ENCODE results near the gene TRPC4. TPM values are rescaled to one million over a fixed set of nuclear protein-coding genes. Genes with fewer than 3 reads are reported as not detected.

The TRPC4 gene
- total RNA-seq, 2 donors from 2014 or later = not detected

DNA sequence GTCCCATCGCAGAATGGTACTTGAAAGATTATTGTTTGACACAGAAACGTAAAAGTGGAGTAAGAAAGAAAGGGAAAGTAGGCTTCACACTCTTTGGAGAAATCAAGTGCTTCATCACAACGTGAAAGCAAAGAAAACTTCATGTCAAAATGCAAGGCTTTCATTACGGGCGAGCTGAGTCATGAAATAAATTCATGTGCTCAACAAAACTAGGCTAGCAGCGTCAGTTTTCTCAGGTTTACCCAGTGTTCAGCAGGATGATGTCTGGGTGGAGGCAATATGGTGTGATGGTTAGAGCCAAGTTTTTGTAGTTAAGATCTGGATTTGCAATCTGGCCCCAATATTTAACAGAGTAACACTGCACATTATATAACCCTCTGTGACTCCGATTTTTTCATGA is 128.0 kb downstream of the TRPC4 start:
- no peak for ATAC-seq
- no peak for DNase-seq
- no peaks in the 10 kb centered on the region for H3K4me1 Mint-ChIP-seq
- H3K27me3 Mint-ChIP-seq = no peaks in the 10 kb centered on the region
- no peaks in the 10 kb centered on the region for H3K9me3 ChIP-seq (ENCODE audit: control insufficient read depth, low read length, poor library complexity, severe bottlenecking)
- no peak overlapping the region for H3K27ac Mint-ChIP-seq
- no peak overlapping the region for H3K4me3 Mint-ChIP-seq
- no peaks in the 10 kb centered on the region for H3K36me3 Mint-ChIP-seq (ENCODE audit: low read depth)

DNA sequence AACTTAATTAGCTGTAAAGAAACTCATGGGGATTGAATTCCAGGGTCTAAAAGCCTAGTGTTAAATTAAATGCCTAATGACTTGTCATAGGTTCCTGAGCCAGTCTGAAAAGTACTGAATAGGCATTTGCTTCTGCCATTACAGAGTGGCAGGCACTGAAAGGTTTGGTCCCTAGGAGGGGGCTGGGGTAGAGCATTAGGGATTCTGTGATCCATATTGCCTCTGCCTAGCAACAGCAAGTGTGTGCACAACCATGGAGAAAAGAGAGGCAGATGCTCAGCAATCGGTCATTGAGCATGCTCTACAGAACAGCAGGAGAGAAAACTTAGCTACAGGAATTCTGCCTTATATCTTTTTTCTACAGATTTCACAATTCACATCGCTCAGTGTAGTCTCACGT is 133.5 kb downstream of the TRPC4 start:
- H3K9me3 ChIP-seq (ENCODE audit: control insufficient read depth, low read length, poor library complexity, severe bottlenecking) = no peaks in the 10 kb centered on the region
- no peaks in the 10 kb centered on the region for H3K36me3 Mint-ChIP-seq (ENCODE audit: low read depth)
- H3K4me3 Mint-ChIP-seq = no peak overlapping the region
- H3K27ac Mint-ChIP-seq = no peak overlapping the region
- no peaks in the 10 kb centered on the region for H3K27me3 Mint-ChIP-seq
- ATAC-seq (no peak), DNase-seq (no peak)
- H3K4me1 Mint-ChIP-seq = no peaks in the 10 kb centered on the region

DNA sequence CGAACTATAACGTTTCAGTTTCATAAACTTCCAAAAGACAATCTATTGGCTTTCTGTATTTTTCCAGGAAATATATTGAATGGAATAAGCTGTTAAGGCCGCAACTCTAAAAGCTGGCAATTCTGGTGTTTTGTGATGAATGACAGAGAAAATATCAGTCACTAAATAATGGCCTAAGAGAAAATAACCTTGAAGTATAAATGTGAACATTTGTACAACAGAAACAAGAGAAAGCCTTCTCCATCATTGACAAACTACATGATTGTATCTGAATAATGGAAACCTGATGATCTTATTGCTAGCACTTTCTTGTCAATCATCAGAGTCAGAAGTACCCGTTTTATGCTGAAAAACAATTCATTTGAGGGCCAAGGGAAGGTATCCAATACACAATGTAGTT is 134.3 kb downstream of the TRPC4 start:
- no peaks in the 10 kb centered on the region for H3K9me3 ChIP-seq (ENCODE audit: control insufficient read depth, low read length, poor library complexity, severe bottlenecking)
- H3K4me3 Mint-ChIP-seq = no peak overlapping the region
- no peaks in the 10 kb centered on the region for H3K4me1 Mint-ChIP-seq
- no peak for DNase-seq
- H3K36me3 Mint-ChIP-seq (ENCODE audit: low read depth) = no peaks in the 10 kb centered on the region
- no peak overlapping the region for H3K27ac Mint-ChIP-seq
- ATAC-seq = no peak
- H3K27me3 Mint-ChIP-seq = no peaks in the 10 kb centered on the region

DNA sequence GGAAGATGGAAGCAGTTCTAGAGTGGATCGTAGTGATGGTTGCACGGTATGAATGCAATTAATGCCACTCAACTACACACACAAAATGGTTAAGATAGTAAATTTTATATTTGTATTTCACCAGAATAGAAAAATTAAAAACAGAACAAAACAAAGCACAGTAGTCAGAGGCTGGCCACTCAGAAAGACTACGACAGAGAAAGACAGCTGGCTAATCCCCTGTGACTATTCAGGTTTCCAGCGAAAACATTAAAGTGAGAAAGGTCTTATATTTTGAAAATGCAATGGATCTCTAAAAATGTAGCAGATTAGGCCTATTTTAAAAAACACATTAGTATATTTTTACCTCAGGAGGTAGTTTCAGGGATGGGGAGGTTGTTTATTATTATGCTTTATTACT is 139.7 kb downstream of the TRPC4 start:
- ATAC-seq (no peak), DNase-seq (no peak)
- Mint-ChIP-seq H3K4me3 (no peak overlapping the region), H3K4me1 (no peaks in the 10 kb centered on the region), H3K27me3 (no peaks in the 10 kb centered on the region), H3K27ac (no peak overlapping the region), H3K36me3 (ENCODE audit: low read depth) (no peaks in the 10 kb centered on the region)
- no peaks in the 10 kb centered on the region for H3K9me3 ChIP-seq (ENCODE audit: control insufficient read depth, low read length, poor library complexity, severe bottlenecking)

DNA sequence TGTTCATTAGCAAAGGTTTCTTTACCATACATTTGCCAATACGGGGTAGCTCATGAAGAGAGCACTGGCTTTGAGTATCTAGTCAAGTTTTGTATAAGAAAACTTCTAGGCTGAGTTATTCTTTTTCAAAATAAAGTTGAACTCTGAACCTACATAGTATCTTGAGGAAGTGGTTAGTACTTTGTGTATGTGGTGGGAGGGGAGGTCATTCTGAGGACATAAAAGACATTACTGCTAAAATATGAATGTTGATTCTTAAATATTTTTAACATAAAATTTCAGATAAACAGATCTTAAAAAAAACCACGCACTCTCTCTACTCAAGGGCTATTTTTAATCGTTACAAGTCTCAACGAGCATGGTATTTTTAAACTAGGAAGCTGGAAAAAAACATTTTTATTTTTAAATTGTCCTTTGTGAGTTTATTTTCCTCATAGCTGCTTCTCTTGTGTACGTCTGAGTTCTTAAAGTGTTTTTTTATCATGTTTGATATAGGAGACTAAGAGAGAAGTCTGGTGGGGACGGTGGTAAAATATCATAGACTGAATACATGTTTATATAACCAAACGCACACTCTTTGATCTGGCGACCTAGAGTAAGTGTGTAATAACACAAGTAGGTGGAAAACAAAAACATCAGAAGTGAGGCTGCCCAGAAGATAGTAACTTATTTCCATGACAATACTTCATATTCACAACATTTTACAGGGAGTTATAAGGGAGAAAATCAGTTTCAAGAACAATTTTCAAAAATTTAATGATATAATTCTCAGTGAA is 153.0 kb downstream of the TRPC4 start:
- no peak for DNase-seq
- no peaks in the 10 kb centered on the region for H3K9me3 ChIP-seq (ENCODE audit: control insufficient read depth, low read length, poor library complexity, severe bottlenecking)
- H3K27ac Mint-ChIP-seq = no peak overlapping the region
- no peak overlapping the region for H3K4me3 Mint-ChIP-seq
- H3K27me3 Mint-ChIP-seq = no peaks in the 10 kb centered on the region
- H3K36me3 Mint-ChIP-seq (ENCODE audit: low read depth) = no peaks in the 10 kb centered on the region
- no peak for ATAC-seq
- H3K4me1 Mint-ChIP-seq = no peaks in the 10 kb centered on the region

DNA sequence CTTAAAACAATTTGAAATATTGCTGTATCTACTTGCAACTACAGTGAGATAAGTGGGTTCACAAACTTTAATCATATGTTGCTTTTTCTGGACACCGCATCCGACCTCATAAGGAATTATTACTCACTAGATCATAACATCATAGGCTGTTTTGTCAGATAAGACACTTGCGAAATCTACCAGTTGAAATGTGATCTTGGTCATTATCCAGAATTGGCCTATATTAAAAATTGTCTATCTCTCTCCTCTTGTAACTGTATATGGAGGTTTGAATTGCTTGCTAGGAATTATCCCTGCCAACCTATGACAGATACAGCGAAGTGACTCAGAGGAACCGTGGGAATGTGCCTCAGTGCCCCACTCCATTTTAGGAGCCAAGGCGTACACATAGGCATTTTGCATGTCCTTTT is 154.0 kb downstream of the TRPC4 start:
- Mint-ChIP-seq H3K27me3 (no peaks in the 10 kb centered on the region), H3K4me3 (no peak overlapping the region), H3K36me3 (ENCODE audit: low read depth) (no peaks in the 10 kb centered on the region), H3K27ac (no peak overlapping the region), H3K4me1 (no peaks in the 10 kb centered on the region)
- no peaks in the 10 kb centered on the region for H3K9me3 ChIP-seq (ENCODE audit: control insufficient read depth, low read length, poor library complexity, severe bottlenecking)
- no peak for DNase-seq
- no peak for ATAC-seq

DNA sequence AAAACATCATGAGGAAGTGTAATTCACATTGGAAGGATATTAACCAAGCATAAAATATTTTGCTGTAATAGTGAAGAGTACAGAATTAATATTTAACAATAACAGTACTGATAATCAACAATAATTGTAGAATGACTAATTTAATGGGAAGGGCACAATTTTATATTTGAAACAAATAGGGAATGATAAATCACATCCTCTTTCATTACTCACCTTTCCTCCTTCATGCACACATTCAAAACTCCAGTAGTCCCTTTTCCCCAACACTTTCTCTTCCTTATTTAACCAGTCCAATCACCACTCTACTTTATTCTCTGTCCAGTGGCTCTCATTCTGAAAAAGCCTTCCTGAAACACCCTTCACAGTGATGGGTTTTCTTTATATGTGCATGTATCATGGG is 160.3 kb downstream of the TRPC4 start:
- Mint-ChIP-seq H3K27me3 (no peaks in the 10 kb centered on the region), H3K4me1 (no peaks in the 10 kb centered on the region), H3K4me3 (no peak overlapping the region), H3K36me3 (ENCODE audit: low read depth) (no peaks in the 10 kb centered on the region), H3K27ac (no peak overlapping the region)
- no peak for DNase-seq
- ATAC-seq = no peak
- H3K9me3 ChIP-seq (ENCODE audit: control insufficient read depth, low read length, poor library complexity, severe bottlenecking) = no peaks in the 10 kb centered on the region

DNA sequence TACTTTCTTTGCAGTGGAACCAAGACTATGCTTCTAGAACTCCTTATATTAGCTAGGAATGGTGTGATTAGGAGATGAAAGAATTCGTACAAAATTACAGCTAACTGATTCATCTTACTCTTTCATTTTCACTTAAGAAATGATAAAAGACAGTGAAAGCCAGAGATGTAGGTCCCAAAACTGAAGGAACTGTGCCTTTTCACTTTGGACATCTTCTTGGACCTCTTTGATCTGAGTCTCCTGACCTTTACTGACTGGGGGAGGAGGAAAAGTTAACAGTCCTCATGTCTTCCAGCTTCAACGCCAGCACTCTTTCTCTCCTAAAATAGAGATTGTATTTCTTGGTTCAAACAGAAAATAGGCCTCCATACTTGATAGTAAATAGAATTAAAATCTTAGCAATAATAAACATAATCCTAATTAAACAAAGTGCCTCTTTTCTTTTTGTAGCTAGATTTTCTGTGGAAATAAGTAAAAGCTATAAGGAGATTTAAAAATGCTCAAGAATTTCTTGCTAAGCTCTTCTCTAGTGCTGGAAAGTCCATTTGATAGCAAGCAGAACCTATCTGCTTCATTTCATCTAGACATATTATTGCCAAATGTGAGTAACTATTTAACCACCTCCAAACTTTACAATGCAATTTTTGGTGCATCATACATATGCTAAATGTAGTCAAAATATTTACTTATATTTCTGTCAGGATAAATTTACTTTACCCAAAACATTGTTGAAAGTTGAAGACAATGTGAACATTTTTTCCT is 161.7 kb downstream of the TRPC4 start:
- no peak overlapping the region for H3K27ac Mint-ChIP-seq
- ATAC-seq (no peak), DNase-seq (no peak)
- H3K27me3 Mint-ChIP-seq = no peaks in the 10 kb centered on the region
- H3K4me3 Mint-ChIP-seq = no peak overlapping the region
- H3K9me3 ChIP-seq (ENCODE audit: control insufficient read depth, low read length, poor library complexity, severe bottlenecking) = no peaks in the 10 kb centered on the region
- no peaks in the 10 kb centered on the region for H3K4me1 Mint-ChIP-seq
- H3K36me3 Mint-ChIP-seq (ENCODE audit: low read depth) = no peaks in the 10 kb centered on the region

DNA sequence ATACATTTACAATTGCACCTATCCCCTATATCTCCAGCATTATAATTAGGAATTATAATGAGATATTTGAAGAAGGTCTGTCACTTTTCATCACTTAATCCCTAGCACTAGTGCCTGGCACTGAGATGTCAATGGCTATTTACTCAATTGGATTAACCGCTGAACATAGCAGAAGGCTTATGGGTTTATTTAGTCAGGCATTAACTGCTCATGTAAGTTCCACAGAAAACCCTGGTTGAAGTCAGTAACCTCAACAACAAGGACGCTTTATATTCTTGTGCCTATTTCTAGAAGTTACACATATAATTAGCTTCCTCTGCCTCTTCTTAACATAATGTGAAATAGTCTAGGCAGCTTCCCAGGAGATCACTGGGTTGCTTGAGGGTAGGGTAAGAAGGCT is 163.5 kb downstream of the TRPC4 start:
- Mint-ChIP-seq H3K27ac (no peak overlapping the region), H3K4me1 (no peaks in the 10 kb centered on the region), H3K27me3 (no peaks in the 10 kb centered on the region), H3K4me3 (no peak overlapping the region), H3K36me3 (ENCODE audit: low read depth) (no peaks in the 10 kb centered on the region)
- no peaks in the 10 kb centered on the region for H3K9me3 ChIP-seq (ENCODE audit: control insufficient read depth, low read length, poor library complexity, severe bottlenecking)
- DNase-seq (no peak), ATAC-seq (no peak)

DNA sequence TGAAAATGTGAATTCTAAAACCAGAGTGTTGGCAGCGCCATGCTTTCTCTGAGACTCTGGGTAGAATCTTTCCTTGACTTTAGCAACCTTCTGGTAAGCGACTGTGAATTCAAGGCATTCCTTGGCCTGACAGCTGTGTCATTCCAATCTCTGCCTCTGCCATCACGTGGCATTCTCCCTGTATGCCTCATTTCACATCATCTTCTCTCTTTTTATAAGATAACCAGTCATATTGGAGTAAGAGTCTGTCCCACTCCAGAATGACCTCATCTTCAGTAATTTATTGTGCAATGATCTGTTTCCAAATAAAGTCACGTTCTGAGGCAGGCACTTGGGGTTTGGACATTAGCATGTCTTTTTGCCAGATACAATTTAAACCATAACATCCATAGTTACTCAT is 167.6 kb downstream of the TRPC4 start:
- no peaks in the 10 kb centered on the region for H3K4me1 Mint-ChIP-seq
- no peaks in the 10 kb centered on the region for H3K9me3 ChIP-seq (ENCODE audit: control insufficient read depth, low read length, poor library complexity, severe bottlenecking)
- ATAC-seq (no peak), DNase-seq (no peak)
- H3K4me3 Mint-ChIP-seq = no peak overlapping the region
- no peaks in the 10 kb centered on the region for H3K36me3 Mint-ChIP-seq (ENCODE audit: low read depth)
- no peaks in the 10 kb centered on the region for H3K27me3 Mint-ChIP-seq
- no peak overlapping the region for H3K27ac Mint-ChIP-seq

DNA sequence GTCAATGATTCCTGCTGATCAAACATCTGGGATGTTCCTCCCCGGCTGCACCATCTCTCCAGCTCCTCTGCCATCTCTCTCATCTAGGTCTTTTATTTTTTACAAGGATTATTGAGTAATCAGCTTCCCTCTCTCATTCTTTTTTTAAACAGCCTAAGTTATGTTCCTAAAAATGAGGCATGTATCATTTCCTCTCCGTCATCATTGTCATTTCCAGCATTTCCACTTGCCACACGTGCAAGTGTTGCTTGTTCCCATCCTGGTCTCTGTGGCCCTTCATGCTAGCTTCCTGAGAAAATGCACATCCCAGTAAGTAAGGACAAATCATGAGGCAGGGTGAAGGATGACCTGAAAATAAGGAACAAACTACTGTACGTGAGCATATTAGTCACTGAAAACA is 168.3 kb downstream of the TRPC4 start:
- H3K36me3 Mint-ChIP-seq (ENCODE audit: low read depth) = no peaks in the 10 kb centered on the region
- no peak overlapping the region for H3K4me3 Mint-ChIP-seq
- H3K27me3 Mint-ChIP-seq = no peaks in the 10 kb centered on the region
- H3K4me1 Mint-ChIP-seq = no peaks in the 10 kb centered on the region
- H3K27ac Mint-ChIP-seq = no peak overlapping the region
- H3K9me3 ChIP-seq (ENCODE audit: control insufficient read depth, low read length, poor library complexity, severe bottlenecking) = no peaks in the 10 kb centered on the region
- no peak for DNase-seq
- ATAC-seq = no peak

DNA sequence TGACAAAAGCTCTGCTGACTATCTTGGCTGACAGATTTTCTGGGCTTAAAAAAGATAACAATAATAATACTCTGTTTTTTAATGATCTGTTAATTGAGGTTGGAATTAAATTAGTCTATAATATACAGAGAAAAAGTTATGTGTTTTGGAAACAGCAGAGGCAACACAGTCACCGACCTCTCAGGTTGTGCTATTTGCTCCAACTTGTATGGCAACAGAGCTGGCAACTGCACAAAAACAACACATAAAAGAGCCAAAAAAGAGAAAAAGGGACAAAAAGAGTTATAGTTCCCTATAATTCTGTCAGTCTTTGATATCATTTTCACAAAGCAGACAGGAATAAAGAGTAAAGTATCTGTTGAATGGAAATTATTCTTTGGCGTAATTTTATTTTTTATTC is 168.7 kb downstream of the TRPC4 start:
- Mint-ChIP-seq H3K36me3 (ENCODE audit: low read depth) (no peaks in the 10 kb centered on the region), H3K27ac (no peak overlapping the region), H3K27me3 (no peaks in the 10 kb centered on the region), H3K4me3 (no peak overlapping the region), H3K4me1 (no peaks in the 10 kb centered on the region)
- DNase-seq (no peak), ATAC-seq (no peak)
- no peaks in the 10 kb centered on the region for H3K9me3 ChIP-seq (ENCODE audit: control insufficient read depth, low read length, poor library complexity, severe bottlenecking)

DNA sequence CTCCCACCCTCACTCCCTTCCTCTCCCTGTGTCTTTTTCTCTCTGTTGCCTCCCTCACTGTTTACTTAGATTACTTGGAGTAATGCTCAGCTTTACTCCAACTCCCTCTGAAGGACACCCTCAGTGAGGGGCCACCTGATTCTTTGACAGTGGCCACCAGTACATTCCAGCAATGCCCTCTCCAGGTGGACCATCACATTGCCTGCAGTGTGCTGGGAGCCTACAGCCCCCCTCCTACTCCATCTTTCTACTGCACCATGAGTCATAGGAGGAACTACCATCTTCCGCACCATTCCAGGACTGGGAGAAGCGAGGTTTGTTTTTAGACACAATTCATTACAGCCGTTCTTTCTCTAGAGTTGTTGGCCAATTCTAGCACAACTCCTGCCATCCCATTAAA is 174.4 kb downstream of the TRPC4 start:
- Mint-ChIP-seq H3K27me3 (no peaks in the 10 kb centered on the region), H3K4me1 (no peaks in the 10 kb centered on the region), H3K4me3 (no peak overlapping the region), H3K36me3 (ENCODE audit: low read depth) (no peaks in the 10 kb centered on the region), H3K27ac (no peak overlapping the region)
- no peak for DNase-seq
- H3K9me3 ChIP-seq (ENCODE audit: control insufficient read depth, low read length, poor library complexity, severe bottlenecking) = no peaks in the 10 kb centered on the region
- no peak for ATAC-seq

DNA sequence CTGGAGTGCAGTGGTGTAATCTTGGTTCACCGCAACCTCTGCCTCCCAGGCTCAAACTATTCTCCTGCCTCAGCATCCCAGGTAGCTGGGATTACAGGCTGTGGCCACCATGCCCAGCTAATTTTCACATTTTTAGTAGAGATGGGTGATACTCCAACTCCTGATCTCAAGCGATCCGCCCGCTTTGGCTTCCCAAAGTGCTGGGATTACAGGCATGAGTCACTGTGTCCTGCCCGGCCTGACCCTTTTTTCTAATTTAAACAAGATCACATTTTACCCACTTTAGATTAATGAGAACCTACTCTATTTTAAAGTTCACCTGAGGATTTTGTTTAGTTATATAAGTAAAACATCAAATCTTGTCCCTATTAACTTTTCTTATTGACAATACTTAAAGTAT is 179.2 kb downstream of the TRPC4 start:
- no peaks in the 10 kb centered on the region for H3K27me3 Mint-ChIP-seq
- no peak for ATAC-seq
- H3K36me3 Mint-ChIP-seq (ENCODE audit: low read depth) = no peaks in the 10 kb centered on the region
- no peak for DNase-seq
- H3K27ac Mint-ChIP-seq = no peak overlapping the region
- H3K4me3 Mint-ChIP-seq = no peak overlapping the region
- H3K4me1 Mint-ChIP-seq = no peaks in the 10 kb centered on the region
- H3K9me3 ChIP-seq (ENCODE audit: control insufficient read depth, low read length, poor library complexity, severe bottlenecking) = no peaks in the 10 kb centered on the region
